GM12801 (cell line): Measurements from ENCODE around the gene USP25.

Experiments
- TF ChIP-seq, protein P1 (sequence below): IDR thresholded peaks from one replicate; pipeline ENCODE4 v1.5.1; 2011; ENCODE audit warnings: control low read depth; ENCODE audit not compliant: insufficient read length; ENCODE audit errors: extremely low read depth

Gene USP25

DNA sequence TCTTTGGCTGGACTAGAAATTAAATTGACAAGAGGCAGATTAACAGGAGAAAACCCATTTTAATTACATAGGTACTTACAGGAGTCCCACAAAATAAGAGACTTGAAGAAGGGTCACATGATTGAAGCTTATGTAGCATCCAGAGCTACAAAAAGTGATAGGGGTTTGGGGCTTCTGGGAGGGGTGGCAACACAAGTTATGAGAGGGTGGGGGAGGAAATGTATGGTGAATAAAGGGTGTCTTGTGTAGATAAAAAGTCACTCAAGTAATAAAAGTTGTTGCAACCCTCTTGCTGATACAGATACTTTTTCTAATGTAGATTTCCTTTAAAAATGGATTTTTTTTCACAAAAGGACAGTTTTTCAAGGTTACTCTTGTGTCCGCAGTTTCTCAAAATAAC, 24.0 kb downstream of the USP25 start:
- TF ChIP-seq, protein P1, sequence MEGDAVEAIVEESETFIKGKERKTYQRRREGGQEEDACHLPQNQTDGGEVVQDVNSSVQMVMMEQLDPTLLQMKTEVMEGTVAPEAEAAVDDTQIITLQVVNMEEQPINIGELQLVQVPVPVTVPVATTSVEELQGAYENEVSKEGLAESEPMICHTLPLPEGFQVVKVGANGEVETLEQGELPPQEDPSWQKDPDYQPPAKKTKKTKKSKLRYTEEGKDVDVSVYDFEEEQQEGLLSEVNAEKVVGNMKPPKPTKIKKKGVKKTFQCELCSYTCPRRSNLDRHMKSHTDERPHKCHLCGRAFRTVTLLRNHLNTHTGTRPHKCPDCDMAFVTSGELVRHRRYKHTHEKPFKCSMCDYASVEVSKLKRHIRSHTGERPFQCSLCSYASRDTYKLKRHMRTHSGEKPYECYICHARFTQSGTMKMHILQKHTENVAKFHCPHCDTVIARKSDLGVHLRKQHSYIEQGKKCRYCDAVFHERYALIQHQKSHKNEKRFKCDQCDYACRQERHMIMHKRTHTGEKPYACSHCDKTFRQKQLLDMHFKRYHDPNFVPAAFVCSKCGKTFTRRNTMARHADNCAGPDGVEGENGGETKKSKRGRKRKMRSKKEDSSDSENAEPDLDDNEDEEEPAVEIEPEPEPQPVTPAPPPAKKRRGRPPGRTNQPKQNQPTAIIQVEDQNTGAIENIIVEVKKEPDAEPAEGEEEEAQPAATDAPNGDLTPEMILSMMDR: no peak

DNA sequence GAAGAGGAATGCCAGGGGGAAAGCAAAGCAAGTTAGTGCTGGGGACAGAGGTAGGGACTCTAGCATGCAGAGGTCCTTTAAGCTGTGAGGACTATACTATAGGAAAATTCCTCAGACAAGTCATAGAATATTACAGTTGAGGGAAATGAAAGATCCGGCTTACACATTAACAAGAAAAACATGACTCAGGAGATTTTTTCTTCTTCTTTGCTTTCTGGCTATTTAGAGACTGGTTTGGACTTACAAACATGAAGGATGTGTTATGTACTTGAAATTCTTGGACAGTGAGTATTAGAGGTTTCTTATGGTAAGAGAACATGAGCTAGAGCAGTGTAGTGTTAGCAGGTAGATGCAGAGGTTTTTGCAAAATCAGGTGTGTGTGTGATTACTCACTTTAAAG, 24.9 kb downstream of the USP25 start:
- TF ChIP-seq, protein P1: no peak

DNA sequence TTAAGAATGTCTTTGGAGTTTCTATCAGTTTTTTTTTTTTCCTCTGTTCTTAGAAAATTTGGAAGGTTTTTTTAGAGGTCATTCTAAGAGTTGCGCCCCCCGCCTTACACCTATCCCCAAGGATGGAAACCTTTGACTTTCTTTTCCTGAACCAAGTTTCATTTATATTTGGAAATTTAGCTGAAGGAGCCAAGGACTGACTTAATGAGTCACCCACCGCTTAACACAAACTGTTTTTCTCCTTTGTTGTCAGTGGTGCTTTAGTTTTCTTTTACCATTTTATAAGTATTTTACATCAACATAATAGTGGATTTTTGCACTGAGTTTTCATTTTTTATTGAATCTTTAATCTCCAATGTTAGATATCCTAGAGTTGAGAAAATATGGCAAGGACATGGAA, 25.3 kb downstream of the USP25 start:
- TF ChIP-seq, protein P1: no peak

GRCh38 chr21:15759469-15759868, 29.7 kb downstream of the USP25 start:
- TF ChIP-seq, protein P1: no peak

DNA sequence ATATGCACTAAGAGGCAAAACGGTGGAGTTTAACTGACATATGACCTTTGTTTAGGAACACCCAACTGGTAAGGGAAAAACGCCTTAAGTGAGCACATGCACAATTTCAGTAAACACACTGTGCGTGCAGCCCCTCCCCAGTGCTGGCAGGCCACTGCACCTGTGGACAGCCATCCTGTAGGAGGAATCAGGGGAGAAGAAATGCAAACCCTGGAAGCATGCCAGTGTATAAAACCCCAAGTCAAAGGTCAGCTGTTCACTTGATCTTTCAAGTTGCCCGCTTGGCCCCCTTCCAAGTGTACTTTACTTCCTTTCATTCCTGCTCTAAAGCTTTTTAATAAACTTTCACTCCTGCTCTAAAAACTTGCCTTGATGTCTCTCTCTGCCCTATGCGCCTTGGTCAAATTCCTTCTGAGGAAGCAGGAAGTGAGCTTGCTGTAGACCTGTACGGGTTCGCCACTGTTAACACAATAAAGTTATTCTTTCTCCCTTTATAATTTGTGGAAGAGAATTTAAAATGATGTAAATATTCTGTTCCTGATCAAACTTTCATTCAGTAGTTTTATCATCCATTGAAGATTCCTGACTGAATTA, 31.8 kb downstream of the USP25 start:
- TF ChIP-seq, protein P1: no peak

DNA sequence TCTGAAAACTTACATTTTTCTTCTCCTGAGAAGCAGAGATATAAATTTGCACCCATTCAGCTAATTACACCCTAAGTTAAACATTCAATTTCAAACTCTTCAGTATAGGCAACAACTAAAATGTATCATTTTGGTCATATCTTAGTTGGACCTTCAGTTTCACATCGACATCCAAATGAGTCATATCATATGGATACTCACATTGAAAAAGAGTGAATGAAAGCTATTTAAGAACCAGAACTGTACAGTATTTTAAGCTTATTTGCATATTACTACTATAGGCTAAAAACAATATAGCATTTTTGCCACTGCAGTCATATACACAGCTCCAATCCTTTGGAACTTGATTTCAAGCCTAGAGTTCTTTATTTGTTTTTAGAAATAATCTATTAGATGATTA, 33.6 kb downstream of the USP25 start:
- TF ChIP-seq, protein P1: no peak

DNA sequence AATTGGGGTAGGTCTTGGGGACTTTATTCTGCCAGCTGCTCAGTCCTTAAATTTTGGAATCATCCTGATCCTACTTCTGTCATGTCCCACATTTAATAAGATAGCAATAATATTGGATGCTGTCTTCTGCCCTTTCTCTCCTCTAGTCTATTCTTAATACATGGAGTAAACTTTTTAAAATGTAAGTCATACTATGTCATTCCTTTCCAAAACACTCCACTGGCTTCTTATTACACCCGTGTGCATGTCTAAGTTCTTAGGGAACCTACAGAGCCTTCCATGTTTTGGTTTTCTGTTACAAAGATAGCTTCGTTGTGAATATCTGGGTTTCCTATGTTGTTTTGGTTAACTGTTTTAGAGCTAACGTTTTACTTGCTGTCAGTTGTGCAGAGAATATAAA, 35.1 kb downstream of the USP25 start:
- TF ChIP-seq, protein P1: no peak
